ENCODE data around the gene SH3GLB1. TPM values are rescaled to one million over a fixed set of nuclear protein-coding genes. Genes with fewer than 3 reads are reported as not detected.

Gene SH3GLB1
- total and polyA plus RNA-seq, 9 of the 15 experiments (the other 6 are each of a cell fraction or from before 2014, with no cell fraction given), result 8.6 to 34.2 (median 24.2) TPM

DNA sequence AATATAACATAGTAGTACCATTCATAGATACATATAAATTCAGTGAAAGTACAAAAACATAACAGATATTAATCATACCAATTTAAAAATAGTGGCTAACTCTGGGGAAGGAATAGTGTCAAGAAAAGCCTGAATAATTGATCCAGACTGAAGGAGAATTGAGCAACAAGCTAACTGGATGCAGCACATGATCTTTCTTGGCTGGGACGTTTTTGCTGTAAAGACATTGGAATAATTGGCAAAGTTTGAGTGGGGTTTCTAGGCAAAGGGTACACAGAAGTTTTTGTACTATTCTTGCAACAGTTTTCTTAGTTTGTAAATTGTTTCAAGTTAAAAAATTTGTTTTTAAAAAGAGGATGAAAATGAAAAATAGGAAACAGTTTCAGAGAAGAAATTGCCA, 2.6 kb upstream of the SH3GLB1 start:
- BruUV-seq (replicated peaks), result no TSS peak
- TF ChIP-seq TAF7 (tag; IDR thresholded peaks at IDR 0.05), result no peak
- TF ChIP-seq SAP30 (IDR thresholded peaks at IDR 0.05; ENCODE audit: borderline replicate concordance, insufficient read depth, low read depth, low read length, poor library complexity, severe bottlenecking), result no peak
- TF ChIP-seq BHLHE40 (IDR thresholded peaks at IDR 0.05; ENCODE audit: low read length), result no peak
- no peak for TF ChIP-seq MEIS2 (IDR thresholded peaks at IDR 0.05; ENCODE audit: partially characterized antibody)
- TF ChIP-seq ZNF57 (CRISPR knock-in tag; IDR thresholded peaks at IDR 0.05), result no peak
- no peak for TF ChIP-seq CHD4 (IDR thresholded peaks at IDR 0.05; ENCODE audit: insufficient read depth, insufficient replicate concordance, low read depth, low read length, poor library complexity, severe bottlenecking)
- no peak for TF ChIP-seq XRCC4 (IDR thresholded peaks at IDR 0.05; ENCODE audit: extremely low read depth, insufficient read depth, insufficient read length)
- TF ChIP-seq TAF1 (IDR thresholded peaks at IDR 0.05; ENCODE audit: control insufficient read depth, extremely low read depth, insufficient read depth, low read length, severe bottlenecking), result no peak
- TF ChIP-seq RBBP5 (IDR thresholded peaks at IDR 0.05; ENCODE audit: borderline replicate concordance, insufficient read depth, low read length, poor library complexity, severe bottlenecking), result no peak
- TF ChIP-seq ZNF354B (CRISPR knock-in tag; IDR thresholded peaks at IDR 0.05), result no peak
- no peak for TF ChIP-seq SOX6 (IDR thresholded peaks at IDR 0.05)
- no peak for TF ChIP-seq PHF8 (IDR thresholded peaks at IDR 0.05; ENCODE audit: borderline replicate concordance, low read length)
- TF ChIP-seq SMARCA4 (IDR thresholded peaks at IDR 0.05), result no peak
- 14% methylated on average over 1 of the region's 1 CpG for WGBS (ENCODE audit: insufficient coverage, low coverage, missing lambda C conversion rate)
- H3K27me3 ChIP-seq (ENCODE audit: control insufficient read depth in 2 of 2, insufficient read depth in 2 of 2, low read length in 2 of 2), result no peaks in the 10 kb centered on the region
- in situ Hi-C loops (cut with MboI) (no loop called here), intact Hi-C loops (cut with micrococcal nuclease) (loop anchor here (10.0 kb wide), 2 partner anchors 133 to 383 kb away; no protein-coding TSS in a partner anchor)
- ATAC-seq (no peak), FAIRE-seq (no peak), DNase-seq (ENCODE audit: extremely low read depth in 1 of 4, low spot score in 3 of 4) (no peak)
- no peak overlapping the region for H3K4me3 ChIP-seq
- no peak overlapping the region for H3K27ac ChIP-seq (ENCODE audit: extremely low read depth, low read depth, low read length)
- peaks cover 12% of the 10 kb centered on the region in 2 experiments; a peak in 4 of 5 replicates for H3K4me1 ChIP-seq (replicated peaks in 1 of 2; ENCODE audit: control insufficient read depth in 2 of 2, insufficient read depth in 2 of 2, low read length in 2 of 2)
- no peaks in the 10 kb centered on the region for H3K36me3 ChIP-seq (ENCODE audit: control insufficient read depth, insufficient read depth, low read length)
- ChIA-PET POLR2A (interaction anchor here (0.7 kb wide), 1 partner anchor 185 kb away, joined by 3 read pairs; no protein-coding TSS in a partner anchor), CTCF (ENCODE audit: low intra/inter-chr PET ratio) (no interaction called here)
- H3K4me2 ChIP-seq (ENCODE audit: insufficient read depth, low read length), result no peak overlapping the region
- no peak overlapping the region for H2AFZ ChIP-seq (ENCODE audit: low read depth, low read length)
- H3K9me3 ChIP-seq (replicated peaks; ENCODE audit: control insufficient read depth, insufficient read depth, low read depth, low read length), result no peaks in the 10 kb centered on the region
- H3K9me1 ChIP-seq (ENCODE audit: control insufficient read depth, insufficient read depth, low read length), result no peaks in the 10 kb centered on the region
- peaks cover 21% of the 10 kb centered on the region for H3K79me2 ChIP-seq (ENCODE audit: control insufficient read depth, insufficient read depth, low read length)
- peaks cover 3% of the 10 kb centered on the region; the same call in 1 of the 2 replicates for H4K20me1 ChIP-seq (replicated peaks; ENCODE audit: control insufficient read depth, insufficient read depth, low read length)
- no peak overlapping the region for H3K9ac ChIP-seq (ENCODE audit: insufficient read depth in 1 of 2, low read depth in 2 of 2, low read length in 2 of 2)

All from K562 (cell line).